HG02981 (cell line): ENCODE data around the gene QTRT2.

ENCODE experiments used
- ATAC-seq: cut with Tn5 transposase; IDR thresholded peaks from one replicate; pipeline ENCODE4 v1.9.1; 2021; ENCODE audit warnings: mild to moderate bottlenecking, moderate library complexity; ENCODE audit not compliant: unreplicated experiment

The QTRT2 gene

GRCh38 chr3:114076711-114077110 lies 20.2 kb downstream of the QTRT2 start:
- ATAC-seq: no peak

GRCh38 chr3:114078126-114078525 lies 21.6 kb downstream of the QTRT2 start:
- ATAC-seq: no peak

GRCh38 chr3:114079761-114080160 lies 23.2 kb downstream of the QTRT2 start:
- no peak for ATAC-seq

- ATAC-seq: no peak
Measured at GRCh38 chr3:114080201-114080600, 23.7 kb downstream of the QTRT2 start.

GRCh38 chr3:114081037-114081436 lies 24.5 kb downstream of the QTRT2 start:
- ATAC-seq: no peak

GRCh38 chr3:114083112-114083511 lies 26.6 kb downstream of the QTRT2 start:
- ATAC-seq: no peak

GRCh38 chr3:114086356-114086755 lies 29.8 kb downstream of the QTRT2 start:
- no peak for ATAC-seq

- peak; percentile 52 for ATAC-seq
Measured at GRCh38 chr3:114089675-114090074, 33.1 kb downstream of the QTRT2 start.

- ATAC-seq: no peak
Measured at GRCh38 chr3:114092151-114093015, 35.8 kb downstream of the QTRT2 start.

- no peak for ATAC-seq
Measured at GRCh38 chr3:114093016-114093380, 36.5 kb downstream of the QTRT2 start.

GRCh38 chr3:114093596-114093995 lies 37.1 kb downstream of the QTRT2 start:
- ATAC-seq: no peak

GRCh38 chr3:114095796-114096195 lies 39.3 kb downstream of the QTRT2 start:
- ATAC-seq: no peak

- ATAC-seq: no peak
Measured at GRCh38 chr3:114101101-114101500, 44.6 kb downstream of the QTRT2 start.

- no peak for ATAC-seq
Measured at GRCh38 chr3:114103181-114103580, 46.6 kb downstream of the QTRT2 start.

GRCh38 chr3:114103858-114104257 lies 47.3 kb downstream of the QTRT2 start:
- ATAC-seq: no peak

GRCh38 chr3:114104414-114104813 lies 47.9 kb downstream of the QTRT2 start:
- no peak for ATAC-seq

- ATAC-seq: no peak
Measured at GRCh38 chr3:114108137-114108536, 51.6 kb downstream of the QTRT2 start.

- no peak for ATAC-seq
Measured at GRCh38 chr3:114110439-114110838, 53.9 kb downstream of the QTRT2 start.

GRCh38 chr3:114111060-114111770 lies 54.7 kb downstream of the QTRT2 start:
- ATAC-seq: no peak

GRCh38 chr3:114112696-114113095 lies 56.2 kb downstream of the QTRT2 start:
- no peak for ATAC-seq

- no peak for ATAC-seq
Measured at GRCh38 chr3:114114719-114115118, 58.2 kb downstream of the QTRT2 start.

GRCh38 chr3:114115143-114115542 lies 58.6 kb downstream of the QTRT2 start:
- no peak for ATAC-seq
